OCI-LY1 (cell line): ENCODE results near the gene RPL36.

Experiments used
- H2AFZ ChIP-seq: fragments of 200-600 bp; sonication (generic), shearing (Covaris generic); 2 replicates; pipeline ENCODE4 v1.6.0; 2014; ENCODE audit warnings: antibody characterized with exemption, mild to moderate bottlenecking, low read length
- H3F3A ChIP-seq: fragments of 200-600 bp; sonication (generic), shearing (Covaris generic); 2 replicates; pipeline ENCODE4 v1.6.0; 2014; ENCODE audit warnings: mild to moderate bottlenecking, antibody characterized with exemption, low read length, moderate library complexity; ENCODE audit not compliant: insufficient read depth
- H3K27ac ChIP-seq: fragments of 200-600 bp; sonication (generic); 2 replicates; pipeline ENCODE4 v1.5.1; 2014; ENCODE audit warnings: low read length, mixed run types, mild to moderate bottlenecking, low read depth; ENCODE audit not compliant: poor library complexity, severe bottlenecking
- H3K27me3 ChIP-seq: fragments of 200-600 bp; sonication (generic); 2 replicates; pipeline ENCODE4 v1.6.0; 2014; ENCODE audit warnings: antibody characterized with exemption, mild to moderate bottlenecking, low read length, moderate library complexity; ENCODE audit not compliant: insufficient read depth
- H3K36me3 ChIP-seq: fragments of 200-600 bp; sonication (generic); 2 replicates; pipeline ENCODE4 v1.6.1; 2014; ENCODE audit warnings: mild to moderate bottlenecking, antibody characterized with exemption, low read length, moderate library complexity, mixed read lengths; ENCODE audit not compliant: insufficient read depth
- H3K4me1 ChIP-seq: fragments of 200-600 bp; sonication (generic); 2 replicates; pipeline ENCODE4 v1.5.1; 2014; ENCODE audit warnings: mild to moderate bottlenecking, low read length, moderate library complexity; ENCODE audit not compliant: insufficient read depth, severe bottlenecking
- H3K4me2 ChIP-seq: fragments of 200-600 bp; sonication (generic), shearing (Covaris generic); 2 replicates; pipeline ENCODE4 v1.6.1; 2014; ENCODE audit warnings: low read length
- H3K4me3 ChIP-seq: fragments of 200-600 bp; sonication (generic); 2 replicates; pipeline ENCODE4 v1.5.1; 2014; ENCODE audit warnings: low read length, low read depth, mild to moderate bottlenecking, mixed read lengths; ENCODE audit not compliant: poor library complexity, severe bottlenecking
- H3K79me2 ChIP-seq: fragments of 200-600 bp; shearing (Covaris generic); 2 replicates; pipeline ENCODE4 v1.6.1; 2016; ENCODE audit warnings: mixed run types, low read length, mixed read lengths; ENCODE audit not compliant: insufficient read depth
- H3K9ac ChIP-seq: fragments of 200-600 bp; sonication (generic), shearing (Covaris generic); 2 replicates; pipeline ENCODE4 v1.6.1; 2014; ENCODE audit warnings: mild to moderate bottlenecking, low read length, mixed read lengths
- H3K9me2 ChIP-seq: fragments of 200-600 bp; sonication (generic), shearing (Covaris generic); 2 replicates; pipeline ENCODE4 v1.6.1; 2014; ENCODE audit warnings: low read depth, mild to moderate bottlenecking, low read length, mixed read lengths
- H3K9me3 ChIP-seq: fragments of 200-600 bp; shearing (Covaris generic); 2 replicates; pipeline ENCODE4 v1.6.1; 2014; ENCODE audit warnings: low read length, mixed read lengths
- H4K20me1 ChIP-seq: fragments of 200-600 bp; sonication (generic), shearing (Covaris generic); 2 replicates; pipeline ENCODE4 v1.6.0; 2016; ENCODE audit warnings: mild to moderate bottlenecking, low read length; ENCODE audit not compliant: insufficient read depth
- CTCF ChIP-seq: fragments of 200-600 bp; sonication (generic), shearing (Covaris generic); IDR thresholded peaks from 2 replicates; pipeline ENCODE4 v1.5.1; 2017; ENCODE audit warnings: mild to moderate bottlenecking, antibody characterized with exemption, low read length, moderate library complexity, mixed read lengths
- EZH2 ChIP-seq: fragments of 200-600 bp; sonication (generic), shearing (Covaris generic); IDR thresholded peaks from 2 replicates; pipeline ENCODE4 v1.8.0; 2017; ENCODE audit warnings: borderline replicate concordance, mixed run types, mild to moderate bottlenecking, antibody characterized with exemption, low read length, moderate library complexity, mixed read lengths

Gene RPL36

GRCh38 chr19:5703819-5704818 is 14.0 kb downstream of the RPL36 start:
- H3K9ac ChIP-seq: no peak overlapping the region
- no peak overlapping the region for H3K4me2 ChIP-seq
- H3F3A ChIP-seq: no peaks in the 10 kb centered on the region
- no peak overlapping the region for H2AFZ ChIP-seq
- H3K9me3 ChIP-seq: no peaks in the 10 kb centered on the region
- no peaks in the 10 kb centered on the region for H3K9me2 ChIP-seq
- H3K27me3 ChIP-seq: no peaks in the 10 kb centered on the region
- no peaks in the 10 kb centered on the region for H4K20me1 ChIP-seq
- no peaks in the 10 kb centered on the region for H3K79me2 ChIP-seq
- no peak overlapping the region for H3K27ac ChIP-seq
- TF ChIP-seq EZH2 (no peak), CTCF (no peak)
- H3K36me3 ChIP-seq: peaks cover 82% of the 10 kb centered on the region
- H3K4me3 ChIP-seq: no peak overlapping the region
- peaks cover 6% of the 10 kb centered on the region for H3K4me1 ChIP-seq

- H3K4me3 ChIP-seq: no peak overlapping the region
- no peak overlapping the region for H3K9ac ChIP-seq
- H2AFZ ChIP-seq: no peak overlapping the region
- no peaks in the 10 kb centered on the region for H3K9me3 ChIP-seq
- no peak overlapping the region for H3K27ac ChIP-seq
- H4K20me1 ChIP-seq: no peaks in the 10 kb centered on the region
- H3K9me2 ChIP-seq: no peaks in the 10 kb centered on the region
- no peak overlapping the region for H3K4me2 ChIP-seq
- H3K36me3 ChIP-seq: peaks cover 83% of the 10 kb centered on the region
- no peaks in the 10 kb centered on the region for H3K4me1 ChIP-seq
- no peaks in the 10 kb centered on the region for H3K27me3 ChIP-seq
- TF ChIP-seq EZH2 (no peak), CTCF (no peak)
- H3K79me2 ChIP-seq: no peaks in the 10 kb centered on the region
- no peaks in the 10 kb centered on the region for H3F3A ChIP-seq
Observed at GRCh38 chr19:5705552-5705951, 15.5 kb downstream of the RPL36 start.

- H3K4me2 ChIP-seq: no peak overlapping the region
- H3K4me3 ChIP-seq: no peak overlapping the region
- no peak overlapping the region for H3K9ac ChIP-seq
- H3K9me3 ChIP-seq: no peaks in the 10 kb centered on the region
- H3K4me1 ChIP-seq: no peaks in the 10 kb centered on the region
- no peaks in the 10 kb centered on the region for H3K9me2 ChIP-seq
- no peak overlapping the region for H2AFZ ChIP-seq
- H3K27ac ChIP-seq: no peak overlapping the region
- H3K36me3 ChIP-seq: peaks cover 87% of the 10 kb centered on the region
- H3F3A ChIP-seq: no peaks in the 10 kb centered on the region
- H3K79me2 ChIP-seq: no peaks in the 10 kb centered on the region
- no peaks in the 10 kb centered on the region for H4K20me1 ChIP-seq
- no peaks in the 10 kb centered on the region for H3K27me3 ChIP-seq
- TF ChIP-seq EZH2 (no peak), CTCF (no peak)
Observed at GRCh38 chr19:5706876-5707573, 16.9 kb downstream of the RPL36 start.
